Measurements from ENCODE around the gene VEGFA. TPM values are rescaled to one million over a fixed set of nuclear protein-coding genes. Genes with fewer than 3 reads are reported as not detected.
A peak's percentile ranks its signal among the peaks of the same experiment; 100 is the strongest.
"Not testable (repeated sequence)": the region's sequence is repeated elsewhere in the genome, so short reads cannot be mapped to it uniquely, and the experiment has no call there.

The VEGFA gene
- total and polyA plus RNA-seq, 4 donors: 45.8 to 74.3 (median 61.8) TPM

GRCh38 chr6:43818973-43819372 is 49.0 kb downstream of the VEGFA start:
- 91% methylated on average over 5 of the region's 9 CpGs for WGBS (ENCODE audit: insufficient coverage)
- not testable (repeated sequence) for H3K36me3 ChIP-seq (ENCODE audit: control insufficient read depth, insufficient read depth, low read length)

GRCh38 chr6:43819958-43820357 is 49.9 kb downstream of the VEGFA start:
- peak in 1 of 6 donors; percentile 46 for DNase-seq (ENCODE audit: low read depth in 4 of 6, low spot score in 6 of 6)
- WGBS (ENCODE audit: insufficient coverage): 50% methylated on average over 1 of the region's 5 CpGs
- H3K9me3 ChIP-seq (ENCODE audit: control insufficient read depth, insufficient read depth, low read length): no peaks in the 10 kb centered on the region
- no peak overlapping the region for H3K4me3 ChIP-seq (ENCODE audit: low read depth, low read length)
- H3K36me3 ChIP-seq (ENCODE audit: control insufficient read depth, insufficient read depth, low read length): no peaks in the 10 kb centered on the region
- H3K27me3 ChIP-seq (ENCODE audit: control insufficient read depth, insufficient read depth, low read length): no peaks in the 10 kb centered on the region
- no peaks in the 10 kb centered on the region for H3K4me1 ChIP-seq (ENCODE audit: control insufficient read depth, insufficient read depth, low read length)
- H3K27ac ChIP-seq (ENCODE audit: low read depth, low read length): no peak overlapping the region

More at GRCh38 chr6:43818973-43819372, 49.0 kb downstream of the VEGFA start:
- not testable (repeated sequence) for H3K4me3 ChIP-seq (ENCODE audit: low read depth, low read length); H3K9me3 ChIP-seq (ENCODE audit: control insufficient read depth, insufficient read depth, low read length); H3K27me3 ChIP-seq (ENCODE audit: control insufficient read depth, insufficient read depth, low read length); DNase-seq (ENCODE audit: low read depth in 4 of 6, low spot score in 6 of 6); H3K27ac ChIP-seq (ENCODE audit: low read depth, low read length); H3K4me1 ChIP-seq (ENCODE audit: control insufficient read depth, insufficient read depth, low read length)

GRCh38 chr6:43820486-43820885 is 50.5 kb downstream of the VEGFA start:
- Histone ChIP-seq H3K27ac (ENCODE audit: low read depth, low read length) (no peak overlapping the region), H3K9me3 (ENCODE audit: control insufficient read depth, insufficient read depth, low read length) (no peaks in the 10 kb centered on the region), H3K36me3 (ENCODE audit: control insufficient read depth, insufficient read depth, low read length) (no peaks in the 10 kb centered on the region), H3K4me3 (ENCODE audit: low read depth, low read length) (no peak overlapping the region), H3K4me1 (ENCODE audit: control insufficient read depth, insufficient read depth, low read length) (peaks cover 4% of the 10 kb centered on the region), H3K27me3 (ENCODE audit: control insufficient read depth, insufficient read depth, low read length) (no peaks in the 10 kb centered on the region)
- 67% methylated on average over 1 of the region's 6 CpGs for WGBS (ENCODE audit: insufficient coverage)
- no peak for DNase-seq (ENCODE audit: low read depth in 4 of 6, low spot score in 6 of 6)

- Histone ChIP-seq H3K9me3 (ENCODE audit: control insufficient read depth, insufficient read depth, low read length) (no peaks in the 10 kb centered on the region), H3K4me1 (ENCODE audit: control insufficient read depth, insufficient read depth, low read length) (peaks cover 8% of the 10 kb centered on the region), H3K27ac (ENCODE audit: low read depth, low read length) (no peak overlapping the region), H3K4me3 (ENCODE audit: low read depth, low read length) (no peak overlapping the region), H3K36me3 (ENCODE audit: control insufficient read depth, insufficient read depth, low read length) (no peaks in the 10 kb centered on the region), H3K27me3 (ENCODE audit: control insufficient read depth, insufficient read depth, low read length) (no peaks in the 10 kb centered on the region)
- DNase-seq (ENCODE audit: low read depth in 4 of 6, low spot score in 6 of 6): no peak
- 20% methylated on average over 1 of the region's 4 CpGs for WGBS (ENCODE audit: insufficient coverage)
These were observed 51.3 kb downstream of the VEGFA start for GRCh38 chr6:43821101-43821886.

GRCh38 chr6:43823390-43823789 is 53.4 kb downstream of the VEGFA start:
- H3K36me3 ChIP-seq (ENCODE audit: control insufficient read depth, insufficient read depth, low read length): no peaks in the 10 kb centered on the region
- no peak overlapping the region for H3K4me3 ChIP-seq (ENCODE audit: low read depth, low read length)
- no peaks in the 10 kb centered on the region for H3K9me3 ChIP-seq (ENCODE audit: control insufficient read depth, insufficient read depth, low read length)
- peaks cover 8% of the 10 kb centered on the region for H3K4me1 ChIP-seq (ENCODE audit: control insufficient read depth, insufficient read depth, low read length)
- H3K27me3 ChIP-seq (ENCODE audit: control insufficient read depth, insufficient read depth, low read length): no peaks in the 10 kb centered on the region
- no peak overlapping the region for H3K27ac ChIP-seq (ENCODE audit: low read depth, low read length)
- no peak for DNase-seq (ENCODE audit: low read depth in 4 of 6, low spot score in 6 of 6)
- WGBS (ENCODE audit: insufficient coverage): 78% methylated on average over 8 of the region's 9 CpGs

GRCh38 chr6:43823879-43824702 is 54.1 kb downstream of the VEGFA start:
- 58% methylated on average over 7 of the region's 11 CpGs for WGBS (ENCODE audit: insufficient coverage)
- peak in 1 of 6 donors; percentile 84 for DNase-seq (ENCODE audit: low read depth in 4 of 6, low spot score in 6 of 6)
- Histone ChIP-seq H3K4me1 (ENCODE audit: control insufficient read depth, insufficient read depth, low read length) (peaks cover 8% of the 10 kb centered on the region), H3K9me3 (ENCODE audit: control insufficient read depth, insufficient read depth, low read length) (no peaks in the 10 kb centered on the region), H3K27ac (ENCODE audit: low read depth, low read length) (no peak overlapping the region), H3K4me3 (ENCODE audit: low read depth, low read length) (no peak overlapping the region), H3K27me3 (ENCODE audit: control insufficient read depth, insufficient read depth, low read length) (no peaks in the 10 kb centered on the region), H3K36me3 (ENCODE audit: control insufficient read depth, insufficient read depth, low read length) (no peaks in the 10 kb centered on the region)

- 40% methylated on average over 1 of the region's 2 CpGs for WGBS (ENCODE audit: insufficient coverage)
- no peaks in the 10 kb centered on the region for H3K36me3 ChIP-seq (ENCODE audit: control insufficient read depth, insufficient read depth, low read length)
These were observed 54.7 kb downstream of the VEGFA start for GRCh38 chr6:43824703-43825064.

GRCh38 chr6:43825187-43826115 is 55.4 kb downstream of the VEGFA start:
- DNase-seq (ENCODE audit: low read depth in 4 of 6, low spot score in 6 of 6): no peak
- H3K4me3 ChIP-seq (ENCODE audit: low read depth, low read length): no peak overlapping the region
- H3K4me1 ChIP-seq (ENCODE audit: control insufficient read depth, insufficient read depth, low read length): peaks cover 8% of the 10 kb centered on the region
- no peak overlapping the region for H3K27ac ChIP-seq (ENCODE audit: low read depth, low read length)
- no peaks in the 10 kb centered on the region for H3K27me3 ChIP-seq (ENCODE audit: control insufficient read depth, insufficient read depth, low read length)
- H3K36me3 ChIP-seq (ENCODE audit: control insufficient read depth, insufficient read depth, low read length): no peaks in the 10 kb centered on the region
- H3K9me3 ChIP-seq (ENCODE audit: control insufficient read depth, insufficient read depth, low read length): no peaks in the 10 kb centered on the region
- WGBS (ENCODE audit: insufficient coverage): 85% methylated on average over 14 of the region's 16 CpGs

More at GRCh38 chr6:43824703-43825064, 54.7 kb downstream of the VEGFA start:
- H3K9me3 ChIP-seq (ENCODE audit: control insufficient read depth, insufficient read depth, low read length): no peaks in the 10 kb centered on the region
- no peak overlapping the region for H3K27ac ChIP-seq (ENCODE audit: low read depth, low read length)
- no peak overlapping the region for H3K4me3 ChIP-seq (ENCODE audit: low read depth, low read length)
- no peaks in the 10 kb centered on the region for H3K27me3 ChIP-seq (ENCODE audit: control insufficient read depth, insufficient read depth, low read length)
- H3K4me1 ChIP-seq (ENCODE audit: control insufficient read depth, insufficient read depth, low read length): peaks cover 8% of the 10 kb centered on the region
- DNase-seq (ENCODE audit: low read depth in 4 of 6, low spot score in 6 of 6): no peak

GRCh38 chr6:43826730-43827129 is 56.7 kb downstream of the VEGFA start:
- Histone ChIP-seq H3K27me3 (ENCODE audit: control insufficient read depth, insufficient read depth, low read length) (no peaks in the 10 kb centered on the region), H3K9me3 (ENCODE audit: control insufficient read depth, insufficient read depth, low read length) (no peaks in the 10 kb centered on the region), H3K4me3 (ENCODE audit: low read depth, low read length) (no peak overlapping the region), H3K4me1 (ENCODE audit: control insufficient read depth, insufficient read depth, low read length) (peaks cover 8% of the 10 kb centered on the region), H3K36me3 (ENCODE audit: control insufficient read depth, insufficient read depth, low read length) (no peaks in the 10 kb centered on the region), H3K27ac (ENCODE audit: low read depth, low read length) (no peak overlapping the region)
- WGBS (ENCODE audit: insufficient coverage): 89% methylated on average over 3 of the region's 4 CpGs
- no peak for DNase-seq (ENCODE audit: low read depth in 4 of 6, low spot score in 6 of 6)

Data from spinal cord (tissue), 10 donors.